ENCODE data around the gene TMCC1.
"Not testable (repeated sequence)": the region's sequence is repeated elsewhere in the genome, so short reads cannot be mapped to it uniquely, and the experiment has no call there.

TMCC1 gene

DNA sequence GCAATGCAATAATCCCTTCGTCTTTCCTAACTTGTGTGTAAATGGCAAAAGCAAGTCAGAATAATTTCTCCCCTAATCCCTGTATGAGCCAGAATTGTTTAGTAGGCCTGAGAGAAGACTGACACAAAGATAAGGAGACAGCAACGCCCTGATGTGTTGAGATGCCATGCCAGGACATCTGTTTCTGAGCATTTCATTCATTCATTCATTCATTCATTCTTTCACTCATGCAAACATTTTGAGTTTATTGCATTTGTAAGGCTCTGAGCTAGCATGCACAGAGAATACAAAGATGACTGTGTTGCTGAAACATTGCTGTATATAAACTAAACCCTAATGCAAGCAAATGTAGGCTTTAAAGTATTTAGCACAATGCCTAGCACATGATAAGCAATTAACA lies 127.4 kb downstream of the TMCC1 start:
- DNase-seq: no peak

DNA sequence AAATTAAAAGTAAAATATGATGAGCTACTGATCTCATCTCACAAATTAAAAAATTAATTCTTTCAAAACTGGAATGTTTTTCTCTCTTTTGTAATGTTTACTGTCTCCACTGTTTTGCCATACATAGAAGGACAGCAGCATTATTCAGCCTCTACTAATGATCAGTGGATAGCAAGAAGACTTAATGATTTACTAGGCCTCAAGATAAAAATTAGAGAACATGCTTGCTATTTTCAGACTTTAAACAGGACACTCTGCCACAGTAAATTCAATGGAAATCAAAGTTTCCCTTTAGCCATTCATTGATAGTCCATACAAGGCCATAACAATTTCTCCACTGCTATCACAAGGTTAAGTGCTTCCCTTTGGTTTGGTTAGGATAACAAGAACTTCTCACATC lies 129.4 kb downstream of the TMCC1 start:
- no peak for DNase-seq

GRCh38 chr3:129758785-129759320 lies 134.7 kb downstream of the TMCC1 start:
- no peak for DNase-seq

DNA sequence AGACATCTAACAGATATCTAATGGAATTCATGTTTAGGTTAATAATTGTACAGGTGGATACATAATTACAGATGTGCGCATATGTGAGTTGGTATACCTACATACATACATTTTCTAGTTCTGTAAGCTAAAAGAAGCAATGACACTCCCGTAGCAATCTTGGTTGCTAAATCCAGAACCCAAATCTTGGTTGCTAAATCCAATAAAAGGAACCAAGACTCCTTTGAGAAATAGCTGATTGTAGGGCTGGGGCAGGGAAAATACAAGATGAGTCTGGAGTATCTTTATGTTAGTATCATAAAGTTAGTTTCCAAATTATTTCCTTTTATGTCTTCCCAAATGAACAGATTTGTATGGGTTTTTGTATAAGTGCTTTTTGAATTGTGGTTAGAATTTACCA lies 135.2 kb downstream of the TMCC1 start:
- DNase-seq: no peak

GRCh38 chr3:129756871-129757270 lies 136.6 kb downstream of the TMCC1 start:
- no peak for DNase-seq

GRCh38 chr3:129751105-129751504 lies 142.4 kb downstream of the TMCC1 start:
- not testable (repeated sequence) for DNase-seq

DNA sequence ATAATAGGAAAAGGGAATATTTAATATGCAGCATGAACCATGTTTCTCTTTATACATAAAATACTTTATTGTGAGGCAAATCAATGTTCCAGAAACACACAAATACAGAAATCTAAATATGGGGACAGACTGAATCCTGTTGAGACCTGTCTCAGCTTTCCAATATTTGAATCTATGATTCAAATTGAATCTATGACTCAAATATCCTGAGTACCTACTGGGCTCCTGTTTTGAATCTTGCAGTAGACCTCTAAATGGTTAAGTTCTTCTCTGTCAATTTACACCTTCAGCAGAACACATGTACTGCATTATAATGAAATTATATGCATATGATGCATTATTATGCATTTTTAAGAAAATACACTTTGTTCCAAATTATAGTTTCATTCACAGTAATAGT lies 143.8 kb downstream of the TMCC1 start:
- DNase-seq: no peak

DNA sequence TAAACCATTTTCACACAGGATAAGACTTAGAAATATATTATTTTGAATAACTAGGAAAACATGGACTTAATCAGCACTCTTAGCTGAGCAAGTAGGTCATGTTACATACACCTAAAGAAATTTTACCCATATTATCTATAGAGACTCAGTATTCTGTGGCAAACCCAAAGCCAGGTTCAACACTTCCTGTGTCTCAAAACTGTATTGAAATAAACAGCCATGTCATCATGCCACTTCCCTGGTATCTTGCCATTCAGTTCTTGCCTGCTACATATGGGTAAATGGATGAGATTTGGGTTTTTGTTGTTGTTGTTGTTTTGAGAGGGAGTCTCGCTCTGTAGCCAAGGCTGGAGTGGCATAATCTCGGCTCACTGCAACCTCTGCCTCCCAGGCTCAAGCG lies 145.5 kb downstream of the TMCC1 start:
- DNase-seq: no peak

DNA sequence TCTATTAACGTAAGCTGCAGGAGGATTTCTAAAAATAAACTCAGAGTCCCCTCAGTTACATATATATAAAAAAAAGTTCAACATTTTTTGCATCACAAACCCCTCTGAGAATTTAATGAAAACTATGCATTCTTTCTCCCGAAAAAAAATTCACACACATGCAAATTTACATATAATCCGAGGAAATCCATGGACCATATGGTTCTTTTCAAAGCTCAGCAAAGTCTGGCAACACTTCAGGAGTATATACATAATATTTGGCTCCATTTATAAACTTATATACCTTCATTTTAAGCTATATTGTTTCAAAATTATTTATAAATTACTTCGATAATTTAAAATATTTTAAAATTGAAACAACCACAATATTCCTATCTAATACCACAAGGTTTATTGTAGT lies 146.4 kb downstream of the TMCC1 start:
- DNase-seq: no peak

- DNase-seq: no peak
These were observed 146.9 kb downstream of the TMCC1 start for GRCh38 chr3:129746629-129747028.

DNA sequence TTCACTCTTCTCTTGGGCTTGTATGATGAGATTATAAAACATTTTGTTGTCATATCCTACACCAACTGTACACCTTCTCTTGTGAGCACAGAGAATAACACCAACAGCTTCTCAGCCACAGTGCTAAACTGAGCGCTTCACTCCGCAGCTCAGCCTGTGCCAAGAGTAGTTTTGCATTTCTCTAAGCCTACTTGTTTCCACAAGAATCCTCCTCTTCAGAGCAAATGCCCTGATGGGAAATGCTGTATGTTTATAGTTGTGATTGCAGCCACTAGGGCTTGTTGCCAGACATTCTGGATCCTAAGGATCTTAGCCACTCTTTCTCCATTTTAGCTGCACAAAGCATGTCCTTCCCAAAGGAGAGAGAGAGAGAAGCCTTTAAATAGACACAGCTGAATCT lies 148.3 kb downstream of the TMCC1 start:
- no peak for DNase-seq

DNA sequence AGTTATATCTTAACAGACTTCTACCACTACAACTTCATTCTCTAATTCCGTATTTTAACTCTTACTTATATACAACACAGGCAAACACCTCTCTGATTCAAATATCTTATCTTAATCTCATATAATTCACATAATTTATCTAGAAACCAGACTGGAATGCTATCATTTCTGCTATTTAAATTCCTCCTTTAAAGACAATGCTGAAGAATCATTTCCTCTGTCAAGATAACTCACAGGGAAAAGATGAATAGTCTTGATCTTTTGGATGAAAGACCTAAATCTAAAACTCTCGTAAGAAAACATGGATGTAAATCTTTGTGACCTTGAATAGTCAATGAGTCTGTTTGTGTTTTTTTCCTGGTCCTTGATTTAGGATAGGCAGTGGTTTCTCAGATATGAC lies 151.7 kb downstream of the TMCC1 start:
- DNase-seq: no peak

GRCh38 chr3:129740090-129740489 lies 153.4 kb downstream of the TMCC1 start:
- no peak for DNase-seq

DNA sequence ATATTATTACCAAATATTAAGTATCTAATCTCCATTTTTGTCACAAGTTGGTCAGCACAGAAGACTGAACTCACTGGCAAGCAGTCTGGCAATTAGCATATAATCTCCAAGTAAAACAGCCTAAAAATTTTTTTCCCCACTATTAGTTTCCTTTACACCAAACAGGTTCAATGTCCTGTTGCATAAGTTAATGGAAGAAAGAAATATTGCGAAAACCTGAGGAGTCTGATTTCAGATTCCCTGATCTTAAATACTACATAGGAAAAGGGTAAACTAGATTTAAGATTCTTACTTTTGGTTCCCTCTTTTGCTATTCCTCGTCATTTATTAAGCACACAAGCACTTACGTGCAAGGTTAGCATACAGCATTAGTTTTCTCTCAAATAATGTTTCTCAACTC lies 153.9 kb downstream of the TMCC1 start:
- DNase-seq: no peak

- DNase-seq: no peak
These were observed 155.3 kb downstream of the TMCC1 start for GRCh38 chr3:129738172-129738571.

DNA sequence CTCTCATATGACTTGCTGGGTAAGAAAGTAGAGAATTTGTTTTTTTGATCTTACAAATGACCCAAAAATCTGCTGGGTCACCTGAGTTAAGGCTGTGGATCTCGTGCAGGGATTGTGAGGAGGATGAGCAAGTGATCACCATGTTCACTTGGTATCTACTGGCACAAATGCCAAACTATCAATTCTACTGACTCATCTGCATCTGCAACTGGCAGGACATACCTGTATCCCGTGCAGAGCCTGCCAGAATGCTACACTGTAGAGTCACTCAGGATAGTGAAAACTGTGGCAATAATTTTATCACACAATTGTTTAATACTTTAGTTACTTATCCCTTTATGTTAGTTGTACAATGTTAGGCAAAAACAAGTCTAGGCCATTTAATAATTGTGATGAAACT lies 157.4 kb downstream of the TMCC1 start:
- DNase-seq: no peak

DNA sequence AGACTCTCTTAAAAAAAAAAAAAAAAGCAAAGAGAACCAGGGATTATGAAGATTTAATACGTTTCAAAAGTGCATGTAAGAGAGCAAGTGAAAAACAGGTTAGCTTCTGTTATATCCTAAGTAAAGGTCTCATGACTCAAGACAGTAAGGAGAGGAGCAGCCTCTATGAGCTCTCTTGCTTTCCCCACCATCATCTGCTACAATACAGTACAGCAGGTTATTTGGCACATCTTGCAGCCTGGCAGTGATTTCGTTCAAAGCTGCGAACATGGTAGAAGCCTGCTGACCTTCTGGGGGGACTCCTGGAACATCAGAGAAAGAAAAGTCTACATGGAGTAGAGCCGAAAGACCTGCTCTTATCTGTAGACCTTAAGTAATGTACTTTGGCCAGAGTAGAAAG lies 157.9 kb downstream of the TMCC1 start:
- DNase-seq: no peak

DNA sequence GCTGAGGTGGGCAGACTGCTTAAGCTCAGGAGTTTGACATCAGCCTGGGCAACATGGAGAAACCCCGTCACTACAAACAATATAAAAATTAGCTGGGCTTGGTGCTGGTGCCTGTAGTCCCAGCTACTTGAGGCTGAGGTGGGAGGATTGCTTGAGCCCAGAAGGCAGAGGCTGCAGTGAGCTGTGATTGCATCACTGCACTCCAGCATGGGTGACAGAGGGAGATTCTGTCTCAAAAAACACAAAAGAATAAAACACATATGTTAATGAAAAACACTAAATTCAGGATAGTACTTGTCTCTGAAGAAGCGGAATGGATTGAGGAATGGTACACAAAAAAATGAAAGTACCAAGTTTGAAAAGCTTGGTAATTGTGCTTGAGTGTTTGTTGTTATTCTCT lies 159.1 kb downstream of the TMCC1 start:
- DNase-seq: no peak

DNA sequence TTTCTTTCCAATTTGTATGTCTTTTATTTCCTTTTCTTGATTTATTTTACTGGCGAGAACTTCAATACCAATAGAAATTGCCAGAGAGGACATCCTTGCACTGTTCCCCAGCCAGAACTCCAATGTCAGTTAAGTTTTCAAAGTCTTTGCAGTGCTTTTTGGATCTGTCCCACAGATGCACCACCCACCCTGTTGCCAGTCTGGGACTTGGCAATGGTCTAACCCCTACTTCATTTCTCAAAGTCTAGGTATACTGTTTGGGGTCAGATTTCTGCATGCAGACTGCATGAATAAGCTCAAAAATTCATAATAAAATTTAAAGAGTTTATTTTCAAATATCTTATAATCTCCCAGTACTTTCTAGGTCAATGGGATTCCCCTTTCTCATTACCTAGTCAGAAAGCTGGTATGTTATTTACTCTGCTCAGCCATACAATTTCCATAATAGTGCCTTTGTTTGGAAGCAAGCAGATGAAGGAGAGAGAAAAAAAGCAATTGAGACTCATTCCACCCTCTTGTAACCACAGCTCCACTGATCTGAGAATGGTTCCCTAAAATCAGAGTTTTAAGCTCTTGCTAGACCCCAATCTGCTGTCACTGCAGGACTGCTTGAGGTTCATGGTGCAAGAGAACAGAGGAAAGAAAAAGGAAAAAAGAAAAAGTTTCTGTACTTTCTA lies 161.2 kb downstream of the TMCC1 start:
- DNase-seq: no peak

DNA sequence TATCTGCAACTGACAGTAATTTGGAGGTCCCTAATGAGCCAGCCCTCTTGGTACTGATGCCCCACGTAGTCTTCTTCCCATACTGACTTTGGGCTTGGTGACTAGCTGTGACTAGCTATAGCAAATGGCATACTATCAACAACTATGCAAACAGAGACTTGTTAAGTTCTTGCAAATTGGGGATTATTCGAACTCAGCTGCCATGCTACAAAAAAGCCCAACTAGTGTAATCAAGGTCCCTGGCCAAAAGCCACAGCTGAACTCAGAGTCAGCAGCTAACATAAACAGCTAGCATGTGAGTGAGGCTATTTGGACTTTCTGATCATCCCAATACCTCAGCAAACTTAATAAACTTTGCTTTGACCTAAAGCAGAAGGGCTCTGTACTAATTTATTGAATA lies 165.8 kb downstream of the TMCC1 start:
- DNase-seq: no peak

- DNase-seq: no peak
These were observed 169.8 kb downstream of the TMCC1 start for GRCh38 chr3:129723558-129724324.

DNA sequence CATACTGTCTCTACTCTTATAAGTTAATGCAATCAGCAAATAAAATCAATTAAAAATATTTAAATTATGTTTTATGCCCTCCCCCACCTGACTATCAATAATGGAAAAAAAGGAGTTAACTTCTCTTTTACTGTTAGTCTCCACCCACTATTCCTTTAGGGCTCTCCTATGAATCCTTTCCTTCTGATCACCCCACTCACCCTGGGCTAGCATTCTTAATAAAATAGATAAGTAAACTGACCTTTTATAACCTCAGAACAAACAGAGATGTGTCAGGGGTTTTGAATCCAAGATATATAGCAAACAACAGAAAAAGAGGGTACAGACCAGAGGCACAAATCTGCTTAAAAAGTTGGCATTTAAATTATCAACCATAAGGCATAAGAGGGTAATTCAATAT lies 171.0 kb downstream of the TMCC1 start:
- DNase-seq: no peak

GRCh38 chr3:129718201-129718600 lies 175.3 kb downstream of the TMCC1 start:
- no peak for DNase-seq

DNA sequence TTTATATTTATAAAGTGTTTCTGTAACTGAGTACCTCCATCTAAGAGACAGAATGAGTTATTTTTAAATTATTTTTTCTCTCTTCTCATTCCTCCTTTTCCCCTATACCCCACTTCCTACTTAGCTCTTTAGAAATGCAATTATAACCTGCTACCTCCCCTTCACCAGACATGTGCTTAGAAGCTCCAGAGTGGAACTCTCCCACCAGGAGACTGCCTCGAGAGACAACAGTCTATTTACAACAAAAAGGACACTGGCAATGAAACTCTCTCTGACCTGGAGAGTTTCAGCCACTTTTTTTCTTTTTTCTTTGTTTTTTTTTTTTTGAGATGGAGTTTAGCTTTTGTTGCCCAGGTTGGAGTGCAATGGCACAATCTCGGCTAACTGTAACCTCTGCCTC lies 177.7 kb downstream of the TMCC1 start:
- no peak for DNase-seq
